Measurements from ENCODE around the gene HDAC4. TPM values are rescaled to one million over a fixed set of nuclear protein-coding genes. Genes with fewer than 3 reads are reported as not detected.

HDAC4 gene
- total RNA-seq, 4 donors from 2014 or later: 51.4 to 107 (median 70.8) TPM

GRCh38 chr2:239142806-239143205, 258.0 kb downstream of the HDAC4 start:
- 91% methylated on average over 6 of the region's 9 CpGs for WGBS
- Histone ChIP-seq H3K9me3 (no peaks in the 10 kb centered on the region), H3K27ac (no peak overlapping the region), H3K4me1 (no peaks in the 10 kb centered on the region), H3K4me3 (no peak overlapping the region), H3K36me3 (peaks cover 67% of the 10 kb centered on the region), H3K27me3 (no peaks in the 10 kb centered on the region)
- DNase-seq (ENCODE audit: low spot score in 2 of 2): no peak
- TF ChIP-seq EP300 (IDR thresholded peaks at IDR 0.05) (no peak), POLR2AphosphoS5 (IDR thresholded peaks at IDR 0.05) (no peak), POLR2A (IDR thresholded peaks at IDR 0.05) (no peak), CTCF (IDR thresholded peaks at IDR 0.05) (no peak)

GRCh38 chr2:239142296-239142695, 258.5 kb downstream of the HDAC4 start:
- Histone ChIP-seq H3K27me3 (no peaks in the 10 kb centered on the region), H3K4me1 (no peaks in the 10 kb centered on the region), H3K27ac (no peak overlapping the region), H3K4me3 (no peak overlapping the region), H3K9me3 (no peaks in the 10 kb centered on the region), H3K36me3 (peaks cover 67% of the 10 kb centered on the region)
- 98% methylated on average over 11 of the region's 13 CpGs for WGBS
- no peak for DNase-seq (ENCODE audit: low spot score in 2 of 2)
- TF ChIP-seq POLR2A (IDR thresholded peaks at IDR 0.05) (no peak), CTCF (IDR thresholded peaks at IDR 0.05) (no peak), POLR2AphosphoS5 (IDR thresholded peaks at IDR 0.05) (no peak), EP300 (IDR thresholded peaks at IDR 0.05) (no peak)

- H3K4me1 ChIP-seq: no peaks in the 10 kb centered on the region
- no peaks in the 10 kb centered on the region for H3K27me3 ChIP-seq
- H3K4me3 ChIP-seq: no peak overlapping the region
- TF ChIP-seq POLR2A (IDR thresholded peaks at IDR 0.05) (no peak), POLR2AphosphoS5 (IDR thresholded peaks at IDR 0.05) (no peak), CTCF (IDR thresholded peaks at IDR 0.05) (no peak)
- no peak for DNase-seq (ENCODE audit: low spot score in 2 of 2)
- 94% methylated on average over 14 of the region's 14 CpGs for WGBS
- H3K36me3 ChIP-seq: peaks cover 77% of the 10 kb centered on the region
- H3K9me3 ChIP-seq: no peaks in the 10 kb centered on the region
- H3K27ac ChIP-seq: no peak overlapping the region
Observed at GRCh38 chr2:239141021-239141760, 259.6 kb downstream of the HDAC4 start.

- Histone ChIP-seq H3K27me3 (no peaks in the 10 kb centered on the region), H3K27ac (no peak overlapping the region), H3K36me3 (peaks cover 79% of the 10 kb centered on the region), H3K9me3 (no peaks in the 10 kb centered on the region), H3K4me1 (no peaks in the 10 kb centered on the region), H3K4me3 (no peak overlapping the region)
- 88% methylated on average over 23 of the region's 23 CpGs for WGBS
- TF ChIP-seq CTCF (IDR thresholded peaks at IDR 0.05) (no peak), EP300 (IDR thresholded peaks at IDR 0.05) (no peak), POLR2A (IDR thresholded peaks at IDR 0.05) (no peak), POLR2AphosphoS5 (IDR thresholded peaks at IDR 0.05) (no peak)
- DNase-seq (ENCODE audit: low spot score in 2 of 2): no peak
Observed at GRCh38 chr2:239140346-239141020, 260.3 kb downstream of the HDAC4 start.

- Histone ChIP-seq H3K4me3 (no peak overlapping the region), H3K36me3 (peaks cover 83% of the 10 kb centered on the region), H3K9me3 (no peaks in the 10 kb centered on the region), H3K27me3 (no peaks in the 10 kb centered on the region), H3K4me1 (no peaks in the 10 kb centered on the region), H3K27ac (no peak overlapping the region)
- WGBS: 95% methylated on average over 28 of the region's 29 CpGs
- DNase-seq (ENCODE audit: low spot score in 2 of 2): no peak
- no peak for TF ChIP-seq POLR2AphosphoS5 (IDR thresholded peaks at IDR 0.05)
- TF ChIP-seq POLR2A (IDR thresholded peaks at IDR 0.05): no peak
- no peak for TF ChIP-seq CTCF (IDR thresholded peaks at IDR 0.05)
- TF ChIP-seq EP300 (IDR thresholded peaks at IDR 0.05): no peak
Observed at GRCh38 chr2:239139566-239139965, 261.3 kb downstream of the HDAC4 start.
